HepG2 (cell line): Measurements from ENCODE around the gene EIF4G1. TPM values are rescaled to one million over a fixed set of nuclear protein-coding genes. Genes with fewer than 3 reads are reported as not detected.
A peak's percentile ranks its signal among the peaks of the same experiment; 100 is the strongest.

ENCODE experiments used
- ATAC-seq: fragments of 200-7000 bp; cut with Tn5 transposase; 3 replicates; pipeline ENCODE4 v1.9.1; 2020; ENCODE audit warnings: mild to moderate bottlenecking, moderate library complexity
- BruUV-seq: library from RNA; stranded (reverse); fragments of 400-500 nt; replicated peaks from 2 replicates; lab custom pipeline; 2021; lab: Mats Ljungman, UMichigan
- CTCF ChIA-PET: fragments of 300-600 bp; formaldehyde crosslinking; extraction: SDS; loops from one replicate; lab custom pipeline; 2021; ENCODE audit warnings: low total read pairs, inconsistent platforms, low intra/inter-chr PET ratio; lab: Yijun Ruan, JAX
- POLR2A ChIA-PET: fragments of 350-600 bp; sonication (Branson Sonifier 250); formaldehyde crosslinking; loops from one replicate; lab custom pipeline; 2020; ENCODE audit warnings: antibody characterized with exemption, inconsistent platforms; lab: Yijun Ruan, JAX
- DNase-seq: peaks from one replicate; pipeline ENCODE4 v3.0.0-alpha.2; 2015; ENCODE audit warnings: low spot score
- FAIRE-seq: peaks from 3 replicates; lab custom pipeline; 2011; peaks lifted over from hg19 to GRCh38; lab: Jason Lieb, UNC
- H2AFZ ChIP-seq: one replicate; pipeline ENCODE4 v1.6.1; 2011; ENCODE audit warnings: low read length, inconsistent platforms
- H3K27ac ChIP-seq: fragments of 300-600 bp; 3 replicates; pipeline ENCODE4 v1.8.0; 2011; ENCODE audit warnings: mixed run types, mild to moderate bottlenecking, mixed read lengths, low read length, inconsistent platforms; ENCODE audit not compliant: insufficient read depth; ENCODE audit errors: extremely low read length
- H3K27me3 ChIP-seq, 2 experiments: fragments of 200-600 bp in 1 of 2; 2 replicates in 1 of 2; 3 replicates in 1 of 2; pipeline versions ENCODE4 v1.6.0 to v1.8.0; 2011; ENCODE audit warnings: low read length in 2 of 2, mild to moderate bottlenecking in 2 of 2, moderate library complexity in 2 of 2, inconsistent platforms in 1 of 2; ENCODE audit not compliant: insufficient read depth in 2 of 2, control insufficient read depth in 1 of 2
- H3K36me3 ChIP-seq, 2 experiments: fragments of 200-600 bp in 1 of 2; replicated peaks in 1 of 2; 2 replicates in 1 of 2; 3 replicates in 1 of 2; pipeline versions ENCODE4 v1.5.1 to v1.8.0; 2011; ENCODE audit warnings: low read length in 2 of 2, inconsistent platforms in 1 of 2; ENCODE audit not compliant: insufficient read depth in 2 of 2, control insufficient read depth in 1 of 2
- H3K4me1 ChIP-seq: 2 replicates; pipeline ENCODE4 v1.5.1; 2012; ENCODE audit warnings: low read length, inconsistent platforms; ENCODE audit not compliant: insufficient read depth
- H3K4me2 ChIP-seq: 2 replicates; pipeline ENCODE4 v1.6.0; 2011; ENCODE audit warnings: low read depth, low read length, inconsistent platforms
- H3K4me3 ChIP-seq, 3 experiments: fragments of 200-600 bp in 1 of 3; sonication (generic), shearing (Covaris generic) in 1 of 3; replicated peaks in 1 of 3; 2 replicates each; pipeline ENCODE4 v1.5.1; 2011 to 2016; ENCODE audit warnings: low read length in 3 of 3, inconsistent platforms in 2 of 3, low read depth in 2 of 3, mild to moderate bottlenecking in 2 of 3, control low read depth in 1 of 3, mixed read lengths in 1 of 3; ENCODE audit not compliant: insufficient read depth in 1 of 3
- H3K79me2 ChIP-seq: one replicate; pipeline ENCODE4 v1.6.1; 2011; ENCODE audit warnings: low read length, inconsistent platforms; ENCODE audit not compliant: insufficient read depth
- H3K9ac ChIP-seq: 2 replicates; pipeline ENCODE4 v1.6.0; 2011; ENCODE audit warnings: mild to moderate bottlenecking, low read depth, low read length, inconsistent platforms; ENCODE audit not compliant: insufficient read depth
- H3K9me3 ChIP-seq: 2 replicates; pipeline ENCODE4 v1.5.1; 2012; ENCODE audit warnings: mild to moderate bottlenecking, low read length
- H4K20me1 ChIP-seq: 2 replicates; pipeline ENCODE4 v1.6.0; 2011; ENCODE audit warnings: inconsistent platforms, mild to moderate bottlenecking, low read length, moderate library complexity; ENCODE audit not compliant: insufficient read depth
- BRD4 ChIP-seq: sonication (generic); formaldehyde crosslinking; IDR thresholded peaks from 2 replicates; pipeline ENCODE4 v1.4.0; 2020; ENCODE audit warnings: missing genetic modification reagents
- CEBPB ChIP-seq: IDR thresholded peaks from 2 replicates; pipeline ENCODE4 v1.6.1; 2011; ENCODE audit warnings: low read depth, low read length, improper control_type of control experiment, borderline replicate concordance
- KMT2B ChIP-seq: IDR thresholded peaks from 2 replicates; pipeline ENCODE4 v1.6.1; 2016; ENCODE audit warnings: missing genetic modification reagents, missing compliant biosample characterization
- MAFK ChIP-seq, 2 experiments: IDR thresholded peaks in 1 of 2; conservative IDR thresholded peaks in 1 of 2; 2 replicates each; pipeline ENCODE4 v1.6.1; 2011; ENCODE audit warnings: improper control_type of control experiment in 2 of 2, low read length in 2 of 2
- MTA3 ChIP-seq: sonication (generic); formaldehyde crosslinking; IDR thresholded peaks from 2 replicates; pipeline ENCODE4 v1.4.0; 2020; ENCODE audit warnings: missing genetic modification reagents
- TBP ChIP-seq: sonication (generic); formaldehyde crosslinking; IDR thresholded peaks from 2 replicates; pipeline ENCODE4 v1.5.0; 2020; ENCODE audit warnings: missing genetic modification reagents
- TOPORS ChIP-seq: sonication (generic); formaldehyde crosslinking; IDR thresholded peaks from 2 replicates; pipeline ENCODE4 v1.8.0; 2023; ENCODE audit warnings: mild to moderate bottlenecking, missing genetic modification reagents
- WIZ ChIP-seq: sonication (generic); formaldehyde crosslinking; IDR thresholded peaks from 2 replicates; pipeline ENCODE4 v1.5.1; 2020; ENCODE audit warnings: mild to moderate bottlenecking, missing genetic modification reagents
- WGBS: methylation state at CpG from one replicate; pipeline ENCODE4 v1.1.6; 2017; ENCODE audit warnings: low lambda C conversion rate; 5-methylcytosine and 5-hydroxymethylcytosine counted together
- in situ Hi-C: cut with HindIII; loops from 2 replicates; pipeline ENCODE4 v1.10.0; 2017; ENCODE audit warnings: low pct_unique_long_range_greater_than_20kb; ENCODE audit not compliant: extremely low pct_ligation_motif_present
- intact Hi-C: fragments of 100-400 bp; cut with micrococcal nuclease; formaldehyde crosslinking; loops from one replicate; pipeline ENCODE4 v1.10.0; 2022; ENCODE audit not compliant: unreplicated experiment
- polyA plus RNA-seq, 8 experiments: library from polyadenylated mRNA; depleted of rRNA in 3 of 8; stranded (reverse) in 7 of 8; unstranded in 1 of 8; fragments of >200 nt; fragmentation: Illumina TruSeq in 4 of 8; extraction: Trizol in 4 of 8; gene quantifications; 2 replicates each; pipeline versions ENCODE4 v1.2.1 to v1.2.3, GENCODE V29; 2011 to 2016; ENCODE audit warnings: low read depth in 4 of 8, missing spikeins in 1 of 8, mixed read lengths in 1 of 8; ENCODE audit not compliant: insufficient read depth in 1 of 8
- total RNA-seq, 5 experiments: library from RNA; depleted of rRNA; stranded (reverse); fragments of >200 nt; fragmentation: Illumina TruSeq; extraction: Trizol; gene quantifications; 2 replicates each; pipeline ENCODE4 v1.2.3, GENCODE V29; 2016; ENCODE audit warnings: low read depth in 1 of 5

EIF4G1 gene
- total and polyA plus RNA-seq, 2 of the 13 experiments (the other 11 are each of a cell fraction or from before 2014, with no cell fraction given) = 208 to 213 TPM

- no peak for TF ChIP-seq TBP
- TF ChIP-seq MTA3 = no peak
- TF ChIP-seq TOPORS (CRISPR knock-in tag) = peak; percentile 41; the same call in 1 of the 2 replicates
- TF ChIP-seq BRD4 (CRISPR knock-in tag) = no peak
- TF ChIP-seq CEBPB = no peak
Observed at GRCh38 chr3:184371570-184372018, 57.2 kb downstream of the EIF4G1 start (continued).

GRCh38 chr3:184372296-184372821, 58.0 kb downstream of the EIF4G1 start:
- BruUV-seq = no TSS peak
- no peak overlapping the region for H2AFZ ChIP-seq
- no peak for TF ChIP-seq KMT2B (CRISPR knock-in tag)
- no peak for TF ChIP-seq WIZ (CRISPR knock-in tag)
- TF ChIP-seq MAFK (conservative IDR thresholded peaks at IDR 0.05 in 1 of 2, IDR thresholded peaks at IDR 0.05 in 1 of 2; ENCODE audit: low read length in 2 of 2) = peak in 1 of 2 experiments; percentile 47; a peak in 3 of 4 replicates
- TF ChIP-seq, all 625 proteins: peak for 1
- H3K4me1 ChIP-seq = peaks cover 30% of the 10 kb centered on the region
- H3K4me3 ChIP-seq = no peak overlapping the region
- H3K27ac ChIP-seq = no peak overlapping the region
- POLR2A ChIA-PET = interaction anchor here (1.2 to 3.5 kb wide), 8 partner anchors 8 to 169 kb away, joined by 3 to 21 read pairs (median 6); partner anchors contain the start of genes CLCN2 and POLR2H
- WGBS = 87% methylated on average over 8 of the region's 8 CpGs
- intact Hi-C loops = loop anchor here (5.0 kb wide), 1 partner anchor 1205 kb away; no protein-coding TSS in a partner anchor
- H3K9me3 ChIP-seq = no peaks in the 10 kb centered on the region
- no peak for FAIRE-seq
- peak; percentile 7; the same call in 1 of the 3 replicates for ATAC-seq
- H3K9ac ChIP-seq = no peak overlapping the region
- no peak overlapping the region for H3K4me2 ChIP-seq
- in situ Hi-C loops = loop anchor here (10.0 kb wide), 2 partner anchors 92 to 142 kb away; no protein-coding TSS in a partner anchor
- DNase-seq = no peak
- CTCF ChIA-PET = interaction anchor here (1.0 to 2.3 kb wide), 5 partner anchors 18 to 172 kb away, joined by 4 to 20 read pairs (median 7); no protein-coding TSS in a partner anchor
- H3K27me3 ChIP-seq = no peaks in the 10 kb centered on the region; a peak in 1 of 5 replicates
- H3K36me3 ChIP-seq = peaks cover 15 to 50% of the 10 kb centered on the region in 2 experiments
- H3K79me2 ChIP-seq = peaks cover 8% of the 10 kb centered on the region
- H4K20me1 ChIP-seq = peaks cover 15% of the 10 kb centered on the region
